NCI-H226 (cell line): ENCODE measurements around the gene HPD.

Experiments used
- DNase-seq: peaks from one replicate; pipeline ENCODE4 v3.0.0-alpha.2; 2015

HPD gene

DNA sequence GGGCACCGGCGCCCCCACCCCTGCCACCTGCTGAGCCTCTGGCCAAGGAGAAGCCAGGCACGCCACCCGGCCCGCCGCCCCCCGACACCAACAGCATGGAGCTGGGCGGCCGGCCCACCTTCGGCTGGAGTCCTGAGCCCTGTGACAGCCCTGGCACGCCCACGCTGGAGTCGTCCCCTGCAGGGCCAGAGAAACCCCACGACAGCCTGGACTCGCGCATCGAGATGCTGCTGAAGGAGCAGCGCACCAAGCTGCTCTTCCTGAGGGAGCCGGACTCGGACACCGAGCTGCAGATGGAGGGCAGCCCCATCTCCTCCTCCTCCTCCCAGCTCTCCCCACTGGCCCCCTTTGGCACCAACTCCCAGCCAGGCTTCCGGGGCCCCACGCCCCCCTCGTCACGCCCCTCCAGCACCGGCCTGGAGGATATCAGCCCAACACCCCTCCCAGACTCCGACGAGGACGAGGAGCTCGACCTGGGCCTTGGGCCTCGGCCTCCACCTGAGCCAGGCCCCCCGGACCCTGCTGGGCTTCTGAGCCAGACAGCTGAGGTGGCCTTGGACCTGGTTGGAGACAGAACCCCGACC is 48.3 kb downstream of the HPD start:
- no peak for DNase-seq

DNA sequence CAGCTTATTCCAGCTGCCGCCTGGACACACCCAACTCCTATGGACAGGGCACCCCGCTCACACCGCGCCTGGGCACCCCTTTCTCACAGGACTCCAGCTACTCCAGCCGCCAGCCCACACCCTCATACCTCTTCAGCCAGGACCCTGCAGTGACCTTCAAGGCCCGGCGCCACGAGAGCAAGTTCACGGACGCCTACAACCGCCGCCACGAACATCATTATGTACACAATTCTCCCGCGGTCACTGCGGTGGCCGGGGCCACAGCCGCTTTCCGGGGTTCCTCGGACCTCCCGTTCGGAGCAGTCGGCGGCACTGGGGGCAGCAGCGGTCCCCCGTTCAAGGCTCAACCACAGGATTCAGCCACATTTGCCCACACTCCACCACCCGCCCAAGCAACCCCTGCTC is 48.9 kb downstream of the HPD start:
- DNase-seq = no peak

DNA sequence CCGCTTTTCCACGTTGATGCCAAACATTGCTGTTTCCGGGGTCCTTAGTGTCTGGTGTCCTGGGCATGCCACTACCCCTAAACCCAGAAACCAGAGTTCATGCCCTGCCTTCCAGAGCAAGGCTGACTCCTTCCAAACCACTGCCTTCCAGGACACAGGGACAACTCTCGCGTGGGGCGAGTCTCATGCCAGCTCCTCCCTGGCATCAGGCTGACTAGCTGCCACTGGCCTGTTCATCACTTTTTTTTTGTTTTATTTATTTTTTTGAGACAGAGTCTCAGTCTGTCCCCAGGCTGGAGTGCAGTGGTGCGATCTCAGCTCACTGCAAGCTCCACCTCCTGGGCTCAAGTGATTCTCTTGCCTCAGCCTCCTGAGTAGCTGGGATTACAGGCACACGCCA is 50.0 kb downstream of the HPD start:
- no peak for DNase-seq

DNA sequence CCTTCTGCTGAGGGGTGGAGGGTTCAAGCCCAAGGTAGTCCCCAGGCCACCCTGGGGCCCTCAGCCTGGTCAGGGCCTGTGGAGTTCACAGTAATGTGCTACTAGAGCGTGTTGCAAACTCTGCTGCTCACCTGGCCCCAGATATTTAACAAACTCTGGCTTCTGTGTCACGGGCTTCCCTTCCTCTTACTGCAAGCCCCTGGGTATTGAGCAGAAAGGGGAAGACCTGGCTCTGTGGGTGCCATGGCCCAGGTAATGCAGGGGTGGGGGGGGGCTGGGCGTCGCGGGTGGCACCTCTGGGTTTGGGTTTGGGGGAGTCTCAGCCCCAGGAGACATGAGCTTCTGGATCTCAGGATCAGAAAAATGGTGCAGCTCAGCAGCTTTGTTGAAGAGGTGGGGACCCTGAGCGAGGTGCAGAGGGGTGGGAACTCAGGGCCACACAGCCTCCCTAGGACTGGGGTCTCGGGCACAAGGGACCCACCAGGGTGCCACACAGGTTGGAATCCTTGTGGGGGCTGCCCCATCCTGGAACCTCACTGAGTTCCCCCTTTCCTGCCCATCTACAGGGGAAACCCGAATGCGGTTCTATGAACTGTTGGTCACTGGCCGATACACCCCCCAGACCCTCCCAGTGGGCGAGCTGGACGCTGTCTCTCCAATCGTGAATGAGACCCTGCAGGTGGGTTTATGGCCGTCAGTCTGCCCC is 50.9 kb downstream of the HPD start:
- no peak for DNase-seq

DNA sequence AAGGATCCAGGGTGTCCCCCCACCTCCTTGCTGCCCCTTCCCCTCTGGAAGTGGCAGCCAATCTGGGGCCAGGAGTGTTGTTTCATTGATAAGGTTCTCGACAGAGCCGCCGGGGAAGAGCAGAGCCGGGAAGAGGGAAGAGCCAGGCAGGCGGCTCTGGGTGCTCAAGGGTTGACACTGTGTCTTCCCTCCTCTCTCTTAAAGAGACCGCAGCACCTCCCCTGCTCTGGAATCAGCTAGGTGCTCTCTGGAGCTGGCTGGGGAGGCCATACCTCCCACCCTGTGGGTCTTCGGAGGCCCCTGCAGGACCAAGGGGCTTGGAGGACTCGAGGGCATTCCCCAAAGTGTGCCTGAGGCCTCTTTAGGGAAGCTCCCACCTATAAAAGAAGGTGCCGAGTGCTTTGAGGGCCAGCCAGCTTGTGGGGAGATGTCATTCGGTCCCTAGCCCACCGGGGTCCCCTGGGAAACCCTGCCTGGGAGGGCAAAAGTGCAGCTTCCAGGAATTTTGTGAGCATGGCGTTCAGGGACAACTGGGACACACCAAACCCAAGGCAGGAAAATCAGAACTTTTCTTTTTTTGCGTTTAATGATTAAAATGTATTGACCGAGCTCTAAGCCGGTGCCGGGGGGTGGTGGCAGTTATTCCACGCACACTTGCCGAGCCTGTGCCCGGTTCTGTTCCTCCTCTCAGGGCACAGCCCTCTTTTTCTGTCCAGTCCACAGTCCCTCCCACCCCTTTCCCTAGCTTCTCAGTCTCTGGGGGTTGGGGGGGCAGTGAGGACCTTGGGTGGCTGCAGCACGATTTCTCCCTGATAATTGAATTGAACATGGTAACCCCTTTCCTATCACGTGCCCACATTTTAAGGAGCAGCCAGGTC is 51.9 kb downstream of the HPD start:
- no peak for DNase-seq

DNA sequence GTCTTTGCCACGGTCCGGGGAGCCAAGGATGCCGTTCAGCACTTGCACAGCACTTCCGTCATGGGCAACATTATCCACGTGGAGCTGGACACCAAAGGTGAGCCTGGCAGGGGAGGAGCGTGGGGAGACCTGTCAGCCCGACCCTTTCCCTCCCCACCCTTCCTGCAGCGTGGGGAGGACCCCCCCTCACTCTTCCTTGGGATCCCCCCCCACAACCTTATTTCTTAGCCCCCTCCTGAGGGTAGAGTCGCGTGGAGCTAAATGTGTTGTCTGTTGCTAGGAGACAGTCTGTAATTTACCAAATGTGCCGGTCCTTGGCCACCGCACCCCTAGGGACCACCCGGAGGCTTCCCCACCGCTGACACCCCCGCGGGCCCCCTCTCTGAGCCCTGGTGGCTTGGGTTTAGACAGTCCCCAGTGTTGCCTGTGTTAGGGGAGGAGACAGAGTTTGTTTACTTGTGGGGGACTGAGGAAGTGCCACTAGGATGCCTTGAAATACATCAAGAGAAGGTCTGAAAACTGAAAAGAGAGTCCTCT is 52.6 kb downstream of the HPD start:
- DNase-seq = no peak

DNA sequence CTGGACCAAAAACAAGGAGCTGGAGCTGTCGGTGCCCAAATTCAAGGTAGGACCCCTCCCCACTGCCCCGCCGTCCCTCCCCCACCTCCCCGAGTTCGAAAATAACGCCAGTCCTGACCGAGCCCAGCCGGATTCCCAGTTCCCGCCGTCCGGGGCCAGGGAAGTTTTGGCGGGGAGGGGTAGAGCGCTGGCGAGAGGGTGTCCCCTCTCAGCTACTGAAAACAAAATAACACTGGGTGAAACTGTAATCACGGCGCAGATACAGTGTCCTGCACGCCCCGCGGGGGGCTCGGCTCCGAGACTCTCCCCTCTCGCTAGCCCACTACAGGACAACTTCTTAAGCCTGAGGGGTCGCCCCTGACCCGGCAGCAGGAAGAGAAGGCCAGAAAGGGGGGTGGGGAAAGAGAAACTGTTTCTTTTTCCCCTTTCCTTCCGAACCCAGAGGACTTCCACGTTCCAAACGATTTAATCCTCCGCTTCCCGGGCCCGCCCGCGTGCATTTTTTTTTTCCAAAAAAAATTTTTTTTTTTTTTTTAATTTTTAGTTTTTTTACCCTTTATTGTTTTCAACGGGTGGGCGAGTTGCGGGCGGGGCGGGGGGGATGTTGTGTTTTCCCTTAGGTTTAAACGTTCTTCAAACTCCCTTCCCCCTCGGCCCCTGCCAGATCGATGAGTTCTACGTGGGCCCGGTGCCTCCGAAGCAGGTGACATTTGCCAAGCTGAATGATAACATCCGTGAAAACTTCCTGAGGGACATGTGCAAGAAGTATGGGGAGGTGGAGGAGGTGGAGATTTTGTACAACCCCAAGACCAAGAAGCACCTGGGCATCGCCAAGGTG is 53.3 kb downstream of the HPD start:
- DNase-seq = no peak

DNA sequence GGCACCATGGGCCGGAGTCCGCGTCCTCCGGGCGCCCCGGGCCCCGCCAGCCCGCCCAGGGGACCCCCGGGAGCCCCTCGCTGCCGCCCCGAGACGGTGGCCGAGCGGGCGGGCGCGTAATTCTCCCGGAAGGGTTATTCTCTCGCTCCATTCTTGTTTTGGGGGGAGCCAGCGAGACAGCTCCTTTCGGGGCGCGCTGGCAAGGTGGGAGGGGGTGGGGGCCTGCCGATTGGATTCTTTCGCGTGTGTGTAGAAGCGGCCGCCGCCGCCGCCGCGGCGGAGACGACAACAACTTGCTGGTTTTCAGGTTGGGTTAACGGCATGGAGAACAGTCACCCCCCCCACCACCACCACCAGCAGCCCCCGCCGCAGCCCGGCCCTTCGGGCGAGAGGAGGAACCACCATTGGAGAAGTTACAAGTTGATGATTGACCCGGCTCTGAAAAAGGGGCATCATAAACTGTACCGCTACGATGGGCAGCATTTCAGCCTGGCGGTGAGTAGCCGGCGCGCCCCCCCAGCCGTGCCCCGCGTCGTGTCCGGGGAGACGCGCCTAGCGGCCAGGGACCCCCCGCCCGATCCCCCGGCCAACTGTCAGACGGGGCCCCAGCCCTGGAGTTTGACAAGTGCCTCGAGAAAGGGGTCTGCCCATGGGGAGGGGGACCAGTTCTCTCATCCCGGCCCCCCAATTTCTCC is 54.1 kb downstream of the HPD start:
- no peak for DNase-seq

- peak; percentile 37 for DNase-seq
Measured at GRCh38 chr12:121803861-121804416, 54.7 kb downstream of the HPD start, which contains the start of gene SETD1B. SETD1B (plus strand) TSS chr12:121804009; CDS start chr12:121804738, 729 bp downstream.

DNA sequence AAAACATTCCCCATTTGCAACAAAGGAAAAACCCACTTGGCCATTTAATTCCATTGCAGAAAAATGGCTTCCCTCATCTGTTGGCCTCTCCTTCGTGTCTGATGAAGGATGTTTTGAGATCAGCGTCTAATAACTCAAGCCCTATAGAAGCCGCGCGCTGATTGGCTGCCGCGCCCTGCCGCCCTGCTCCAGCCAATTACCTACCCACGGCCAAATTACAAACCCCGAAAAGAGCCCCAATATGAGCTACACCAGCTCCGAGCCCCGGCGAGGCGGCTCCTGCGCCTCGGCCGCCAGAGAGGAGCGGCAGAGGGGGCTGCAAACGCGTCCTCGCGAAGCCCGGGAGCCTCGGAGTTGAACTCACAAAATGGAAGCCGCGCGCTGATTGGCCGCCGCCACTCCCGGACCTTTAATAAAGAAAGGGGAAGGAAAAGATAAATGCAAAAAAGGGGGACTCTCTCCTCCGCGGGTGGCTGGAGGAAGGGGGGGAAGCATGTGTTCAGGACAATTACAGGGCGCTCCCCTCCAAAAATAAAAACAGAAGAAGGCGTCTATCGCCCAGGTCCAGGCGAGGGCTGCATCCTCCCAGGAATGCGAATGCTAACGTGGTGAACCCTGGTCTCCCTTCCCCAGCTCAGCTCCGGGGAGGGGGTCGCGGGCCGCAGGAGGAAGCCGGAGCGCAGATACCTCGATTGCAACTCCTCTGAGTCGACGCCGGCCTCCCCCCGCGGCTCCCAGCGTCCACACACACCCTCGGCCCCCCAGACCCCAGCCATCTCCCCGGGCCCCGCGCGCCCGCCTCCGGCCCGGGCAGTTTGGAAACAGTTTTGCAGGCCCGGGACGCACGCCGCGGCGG is 55.6 kb downstream of the HPD start:
- peak; percentile 93 for DNase-seq

DNA sequence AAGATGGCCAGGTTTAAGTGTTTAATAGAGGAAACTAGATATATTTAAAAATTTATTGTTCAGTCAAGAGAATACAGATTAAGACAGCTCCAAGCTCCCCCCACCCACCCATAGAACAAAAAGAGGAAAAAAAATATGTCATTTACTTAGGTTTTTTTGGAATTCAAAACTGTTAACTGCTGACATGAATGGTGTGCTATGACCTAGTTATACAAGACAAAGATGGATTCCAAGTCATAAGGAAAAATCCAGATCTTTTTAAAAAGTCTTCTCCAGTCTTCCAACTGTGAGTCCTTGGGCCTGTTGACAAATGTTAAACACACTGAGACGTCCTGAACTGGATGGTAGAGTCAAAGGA is 56.2 kb downstream of the HPD start:
- DNase-seq = no peak

DNA sequence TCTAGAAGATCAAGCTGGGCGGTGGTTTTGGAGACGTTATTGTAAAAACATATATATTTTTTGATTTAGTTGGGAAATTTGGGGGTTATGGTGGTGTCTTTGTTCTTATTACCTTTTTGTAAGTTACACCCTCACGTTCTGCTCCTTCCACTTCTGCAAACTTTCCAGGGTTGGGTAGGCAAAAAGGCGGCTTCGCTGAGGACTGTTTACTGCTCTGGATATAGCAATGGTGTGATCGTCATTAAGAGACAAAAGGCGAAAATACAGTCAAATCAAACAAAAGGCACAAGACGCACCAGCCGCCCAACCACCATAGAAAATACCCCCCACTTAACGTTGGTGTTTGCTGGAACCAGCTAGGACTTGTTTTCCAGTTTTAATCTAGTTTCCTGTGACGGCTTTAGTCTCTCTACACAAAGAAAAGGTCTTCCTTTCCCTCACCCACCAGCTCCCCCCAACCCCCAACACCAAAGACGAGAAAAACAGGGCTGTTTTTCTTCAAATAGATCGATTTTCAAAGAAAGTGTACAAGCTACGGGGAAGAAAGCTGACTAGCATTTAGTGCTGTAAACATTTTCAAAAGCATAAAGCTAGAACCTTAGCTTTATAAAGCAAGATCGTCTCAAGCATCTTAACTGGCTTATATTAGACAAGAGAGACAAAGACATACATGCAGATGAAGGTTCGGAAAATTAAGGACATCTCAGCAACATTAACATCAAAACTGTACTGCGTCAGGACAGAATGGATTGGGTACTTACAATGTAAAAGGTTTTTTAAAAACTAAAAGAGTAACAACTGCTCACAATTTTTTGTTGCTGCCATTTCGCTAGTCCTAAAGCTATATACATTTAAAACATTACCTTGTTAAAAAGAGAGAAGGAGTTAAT is 56.8 kb downstream of the HPD start:
- no peak for DNase-seq

- peak; percentile 68 for DNase-seq
Measured at GRCh38 chr12:121800694-121801594, 57.7 kb downstream of the HPD start.

- DNase-seq = peak; percentile 90
Measured at GRCh38 chr12:121799842-121800693, 58.6 kb downstream of the HPD start.

DNA sequence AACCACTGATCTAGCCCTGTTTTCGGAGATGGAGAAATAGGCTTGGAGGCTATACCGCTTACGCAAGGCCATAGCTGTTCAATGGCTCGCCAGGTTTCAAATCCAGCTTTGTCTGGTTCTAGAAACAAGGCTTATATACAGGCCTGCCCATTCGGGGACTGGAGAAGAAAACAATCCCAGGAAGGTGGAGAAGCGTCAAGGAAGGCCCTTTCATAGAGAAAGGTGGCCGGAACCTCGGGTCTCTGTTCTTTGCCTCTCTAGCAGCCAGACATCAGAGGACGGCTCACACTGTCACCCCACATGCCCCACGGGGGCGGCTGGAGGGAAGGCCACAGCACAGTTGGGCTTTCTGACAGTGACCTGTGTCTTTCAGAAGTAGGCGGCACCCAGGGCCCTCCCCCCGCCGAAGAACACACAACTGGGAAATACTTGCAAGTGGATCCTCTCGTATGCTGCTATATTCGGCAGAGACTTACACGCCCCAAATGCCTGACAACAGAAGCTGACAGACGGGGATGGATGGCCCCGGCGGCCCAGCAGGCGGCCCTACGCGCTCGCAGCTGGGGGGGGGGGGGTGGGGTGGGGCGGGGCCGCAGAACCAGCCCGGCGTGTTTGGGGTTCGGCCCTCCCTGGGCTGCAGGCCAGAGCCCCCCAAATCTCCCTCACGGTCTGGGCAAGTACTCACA is 59.4 kb downstream of the HPD start:
- peak; percentile 76 for DNase-seq

GRCh38 chr12:121798787-121799155 is 59.9 kb downstream of the HPD start:
- no peak for DNase-seq
